Mesendoderm (in vitro differentiated cells): ENCODE data around the gene TSSC4.

Source experiments
- DNase-seq: peaks from one replicate; pipeline ENCODE4 v3.0.0; 2013
- H2AK5ac ChIP-seq: 2 replicates; pipeline ENCODE4 v1.6.1; 2013; ENCODE audit warnings: low read length, inconsistent platforms
- H2BK120ac ChIP-seq: 2 replicates; pipeline ENCODE4 v1.6.1; 2013; ENCODE audit warnings: low read depth, mild to moderate bottlenecking, low read length, moderate library complexity, mixed read lengths
- H2BK15ac ChIP-seq: replicated peaks from 2 replicates; pipeline ENCODE4 v1.6.1; 2013; ENCODE audit warnings: low read depth, mild to moderate bottlenecking, moderate library complexity
- H2BK5ac ChIP-seq: 2 replicates; pipeline ENCODE4 v1.6.1; 2013; ENCODE audit warnings: low read length, inconsistent platforms
- H3K18ac ChIP-seq: 2 replicates; pipeline ENCODE4 v1.6.1; 2013; ENCODE audit warnings: mild to moderate bottlenecking, low read length, mixed read lengths
- H3K23ac ChIP-seq: one replicate; pipeline ENCODE4 v1.6.1; 2013; ENCODE audit warnings: low read length
- H3K27ac ChIP-seq: 2 replicates; pipeline ENCODE4 v1.5.1; 2013; ENCODE audit warnings: low read depth, mild to moderate bottlenecking, inconsistent platforms, low read length, moderate library complexity
- H3K27me3 ChIP-seq: 2 replicates; pipeline ENCODE4 v1.6.1; 2013; ENCODE audit warnings: low read length, control low read depth, mild to moderate bottlenecking, inconsistent platforms; ENCODE audit not compliant: insufficient read depth, poor library complexity
- H3K36me3 ChIP-seq: 2 replicates; pipeline ENCODE4 v1.6.1; 2013; ENCODE audit warnings: low read length, inconsistent platforms; ENCODE audit not compliant: control insufficient read depth, insufficient read depth
- H3K4ac ChIP-seq: one replicate; pipeline ENCODE4 v1.6.1; 2013; ENCODE audit warnings: low read depth, mild to moderate bottlenecking, low read length, moderate library complexity
- H3K4me1 ChIP-seq: 2 replicates; pipeline ENCODE4 v1.6.1; 2013; ENCODE audit warnings: low read depth, low read length, inconsistent platforms; ENCODE audit not compliant: control insufficient read depth
- H3K4me2 ChIP-seq: 2 replicates; pipeline ENCODE4 v1.6.1; 2013; ENCODE audit warnings: low read length
- H3K4me3 ChIP-seq: 2 replicates; pipeline ENCODE4 v1.5.1; 2013; ENCODE audit warnings: mild to moderate bottlenecking, low read length
- H3K56ac ChIP-seq: one replicate; pipeline ENCODE4 v1.6.1; 2013; ENCODE audit warnings: low read length
- H3K79me1 ChIP-seq: 2 replicates; pipeline ENCODE4 v1.6.1; 2013; ENCODE audit warnings: low read length, inconsistent platforms
- H3K79me2 ChIP-seq: 2 replicates; pipeline ENCODE4 v1.6.1; 2013; ENCODE audit warnings: mild to moderate bottlenecking, low read length; ENCODE audit not compliant: control insufficient read depth, insufficient read depth
- H3K9ac ChIP-seq: 2 replicates; pipeline ENCODE4 v1.6.1; 2013; ENCODE audit warnings: low read length, inconsistent platforms
- H4K5ac ChIP-seq: one replicate; pipeline ENCODE4 v1.6.1; 2013; ENCODE audit warnings: low read length
- H4K8ac ChIP-seq: one replicate; pipeline ENCODE4 v1.6.1; 2013; ENCODE audit warnings: low read depth, mild to moderate bottlenecking, control low read depth, low read length, moderate library complexity
- WGBS: extraction: QIAGEN DNeasy Blood & Tissue Kit; methylation state at CpG from one replicate; pipeline ENCODE4 v1.1.7; 2013; ENCODE audit warnings: low lambda C conversion rate, missing lambda C conversion rate; ENCODE audit not compliant: insufficient coverage; ENCODE audit errors: extremely low coverage; 5-methylcytosine and 5-hydroxymethylcytosine counted together

TSSC4 gene

GRCh38 chr11:2414616-2415015, 14.1 kb downstream of the TSSC4 start:
- Histone ChIP-seq H3K9ac (no peak overlapping the region), H2AK5ac (no peak overlapping the region), H3K79me1 (no peaks in the 10 kb centered on the region), H3K79me2 (no peaks in the 10 kb centered on the region), H4K5ac (no peak overlapping the region), H3K23ac (no peak overlapping the region), H4K8ac (no peak overlapping the region), H3K36me3 (no peaks in the 10 kb centered on the region), H3K18ac (no peak overlapping the region), H3K56ac (no peak overlapping the region), H3K4me3 (no peak overlapping the region), H3K27me3 (no peaks in the 10 kb centered on the region), H2BK5ac (no peak overlapping the region), H2BK120ac (no peak overlapping the region), H3K4ac (no peak overlapping the region), H3K4me1 (no peaks in the 10 kb centered on the region), H3K4me2 (no peak overlapping the region), H2BK15ac (no peak overlapping the region), H3K27ac (no peak overlapping the region)
- WGBS: no CpG with 5 or more reads among the region's 35 CpGs
- no peak for DNase-seq

- Histone ChIP-seq H3K79me2 (no peaks in the 10 kb centered on the region), H4K5ac (no peak overlapping the region), H2AK5ac (no peak overlapping the region), H3K36me3 (no peaks in the 10 kb centered on the region), H3K9ac (no peak overlapping the region), H3K4me3 (no peak overlapping the region), H3K56ac (no peak overlapping the region), H3K79me1 (no peaks in the 10 kb centered on the region), H3K4me2 (no peak overlapping the region), H3K27me3 (no peaks in the 10 kb centered on the region), H2BK15ac (no peak overlapping the region), H2BK120ac (no peak overlapping the region), H4K8ac (no peak overlapping the region), H3K23ac (no peak overlapping the region), H3K27ac (no peak overlapping the region), H3K18ac (no peak overlapping the region), H2BK5ac (no peak overlapping the region), H3K4ac (no peak overlapping the region), H3K4me1 (no peaks in the 10 kb centered on the region)
- WGBS: no CpG with 5 or more reads among the region's 28 CpGs
- DNase-seq: no peak
These were observed 14.6 kb downstream of the TSSC4 start for GRCh38 chr11:2415171-2415570.

- Histone ChIP-seq H3K9ac (no peak overlapping the region), H3K4me3 (no peak overlapping the region), H2BK5ac (no peak overlapping the region), H4K5ac (no peak overlapping the region), H3K4me1 (no peaks in the 10 kb centered on the region), H2AK5ac (no peak overlapping the region), H4K8ac (no peak overlapping the region), H3K23ac (no peak overlapping the region), H3K36me3 (no peaks in the 10 kb centered on the region), H3K4ac (no peak overlapping the region), H2BK120ac (no peak overlapping the region), H3K4me2 (no peak overlapping the region), H3K56ac (no peak overlapping the region), H3K79me1 (no peaks in the 10 kb centered on the region), H2BK15ac (no peak overlapping the region), H3K79me2 (no peaks in the 10 kb centered on the region), H3K27ac (no peak overlapping the region), H3K27me3 (no peaks in the 10 kb centered on the region), H3K18ac (no peak overlapping the region)
- no peak for DNase-seq
- no CpG with 5 or more reads among the region's 34 CpGs for WGBS
These were observed 15.2 kb downstream of the TSSC4 start for GRCh38 chr11:2415601-2416380.

GRCh38 chr11:2416765-2417164, 16.2 kb downstream of the TSSC4 start:
- no peak overlapping the region for H3K4me2 ChIP-seq
- H2BK120ac ChIP-seq: no peak overlapping the region
- H4K5ac ChIP-seq: no peak overlapping the region
- H2BK5ac ChIP-seq: no peak overlapping the region
- no peaks in the 10 kb centered on the region for H3K36me3 ChIP-seq
- no peak overlapping the region for H3K56ac ChIP-seq
- H3K4ac ChIP-seq: no peak overlapping the region
- H3K79me2 ChIP-seq: no peaks in the 10 kb centered on the region
- H3K9ac ChIP-seq: no peak overlapping the region
- H3K23ac ChIP-seq: no peak overlapping the region
- no peaks in the 10 kb centered on the region for H3K4me1 ChIP-seq
- no peak for DNase-seq
- H3K79me1 ChIP-seq: no peaks in the 10 kb centered on the region
- no peak overlapping the region for H2AK5ac ChIP-seq
- H2BK15ac ChIP-seq: no peak overlapping the region
- H3K4me3 ChIP-seq: no peak overlapping the region
- H3K27me3 ChIP-seq: no peaks in the 10 kb centered on the region
- no peak overlapping the region for H4K8ac ChIP-seq
- no peak overlapping the region for H3K18ac ChIP-seq
- no CpG with 5 or more reads among the region's 18 CpGs for WGBS
- H3K27ac ChIP-seq: no peak overlapping the region

- DNase-seq: no peak
- Histone ChIP-seq H3K36me3 (no peaks in the 10 kb centered on the region), H3K4me3 (no peak overlapping the region), H3K18ac (no peak overlapping the region), H3K4me1 (no peaks in the 10 kb centered on the region), H3K79me1 (no peaks in the 10 kb centered on the region), H3K4ac (no peak overlapping the region), H3K79me2 (no peaks in the 10 kb centered on the region), H4K8ac (no peak overlapping the region), H2AK5ac (no peak overlapping the region), H3K56ac (no peak overlapping the region), H3K9ac (no peak overlapping the region), H2BK15ac (no peak overlapping the region), H4K5ac (no peak overlapping the region), H2BK120ac (no peak overlapping the region), H3K27me3 (no peaks in the 10 kb centered on the region), H2BK5ac (no peak overlapping the region), H3K27ac (no peak overlapping the region), H3K23ac (no peak overlapping the region), H3K4me2 (no peak overlapping the region)
- no CpG with 5 or more reads among the region's 30 CpGs for WGBS
These were observed 17.5 kb downstream of the TSSC4 start for GRCh38 chr11:2417856-2418692.
